ENCODE results near the gene GJD2.

GJD2 gene

GRCh38 chr15:34724481-34724880, 30.3 kb downstream of the GJD2 start:
- no peak for DNase-seq (ENCODE audit: low read depth in 2 of 2)

GRCh38 chr15:34722439-34722836, 32.4 kb downstream of the GJD2 start:
- no peak for DNase-seq (ENCODE audit: low read depth in 2 of 2)

- no peak for DNase-seq (ENCODE audit: low read depth in 2 of 2)
These were observed 32.9 kb downstream of the GJD2 start for GRCh38 chr15:34721802-34722438.

- no peak for DNase-seq (ENCODE audit: low read depth in 2 of 2)
These were observed 33.5 kb downstream of the GJD2 start for GRCh38 chr15:34721157-34721801.

GRCh38 chr15:34719695-34720094, 35.1 kb downstream of the GJD2 start:
- no peak for DNase-seq (ENCODE audit: low read depth in 2 of 2)

GRCh38 chr15:34718681-34719665, 35.8 kb downstream of the GJD2 start:
- no peak for DNase-seq (ENCODE audit: low read depth in 2 of 2)

- DNase-seq (ENCODE audit: low read depth in 2 of 2), result no peak
These were observed 37.1 kb downstream of the GJD2 start for GRCh38 chr15:34717729-34718128.

GRCh38 chr15:34716111-34716510, 38.7 kb downstream of the GJD2 start:
- DNase-seq (ENCODE audit: low read depth in 2 of 2), result no peak

- no peak for DNase-seq (ENCODE audit: low read depth in 2 of 2)
These were observed 40.2 kb downstream of the GJD2 start for GRCh38 chr15:34714476-34715121.

- DNase-seq (ENCODE audit: low read depth in 2 of 2), result no peak
These were observed 41.2 kb downstream of the GJD2 start for GRCh38 chr15:34713635-34714034.

GRCh38 chr15:34709866-34710265, 44.9 kb downstream of the GJD2 start:
- no peak for DNase-seq (ENCODE audit: low read depth in 2 of 2)

GRCh38 chr15:34708422-34708821, 46.4 kb downstream of the GJD2 start:
- no peak for DNase-seq (ENCODE audit: low read depth in 2 of 2)

GRCh38 chr15:34701536-34701935, 53.3 kb downstream of the GJD2 start:
- DNase-seq (ENCODE audit: low read depth in 2 of 2), result no peak
